ENCODE measurements around the gene COL25A1. TPM values are rescaled to one million over a fixed set of nuclear protein-coding genes. Genes with fewer than 3 reads are reported as not detected.
"Not testable (repeated sequence)": the region's sequence is repeated elsewhere in the genome, so short reads cannot be mapped to it uniquely, and the experiment has no call there.

Gene COL25A1
- total RNA-seq, 1 donor from 2014 or later: 10.4 TPM

DNA sequence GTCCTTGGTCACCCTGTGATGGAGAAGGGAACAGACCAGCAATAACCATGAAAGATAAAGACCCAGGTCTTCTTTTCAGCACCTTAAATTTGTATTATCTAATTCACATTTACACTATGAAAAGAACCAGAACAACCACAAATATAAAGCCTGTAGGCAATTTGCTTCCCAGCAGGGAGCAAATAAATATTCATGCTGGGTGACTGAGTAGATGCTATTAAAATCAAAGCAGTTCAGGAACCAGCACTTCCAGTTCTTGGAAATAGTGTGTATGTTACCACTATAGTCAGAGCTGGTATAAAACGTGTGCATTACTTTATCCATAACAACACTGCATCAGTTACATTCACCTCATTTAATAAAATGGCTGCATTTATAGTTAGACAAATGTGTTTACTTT lies 361.8 kb downstream of the COL25A1 start:
- Histone ChIP-seq H3K9ac (ENCODE audit: low read length) (no peak overlapping the region), H2AFZ (ENCODE audit: low read depth, low read length) (no peak overlapping the region), H3K27ac (ENCODE audit: low read depth, low read length) (no peak overlapping the region), H4K20me1 (ENCODE audit: insufficient read depth, low read length) (no peaks in the 10 kb centered on the region), H3K79me2 (ENCODE audit: insufficient read depth, low read length) (no peaks in the 10 kb centered on the region), H3K4me2 (ENCODE audit: low read length) (no peak overlapping the region), H3K4me1 (ENCODE audit: insufficient read depth, low read length) (no peaks in the 10 kb centered on the region), H3K9me3 (ENCODE audit: insufficient read depth, low read depth, low read length) (no peaks in the 10 kb centered on the region), H3K4me3 (ENCODE audit: insufficient read depth, low read depth, low read length) (no peak overlapping the region), H3K36me3 (ENCODE audit: insufficient read depth, low read length) (no peaks in the 10 kb centered on the region), H3K27me3 (ENCODE audit: insufficient read depth, low read length) (no peaks in the 10 kb centered on the region)
- TF ChIP-seq EZH2 (IDR thresholded peaks at IDR 0.05; ENCODE audit: insufficient read depth, low read length) (no peak), CTCF (IDR thresholded peaks at IDR 0.05; ENCODE audit: insufficient read depth, low read depth, low read length) (no peak)
- H3K27ac Mint-ChIP-seq (ENCODE audit: unreplicated experiment): no peak overlapping the region
- DNase-seq (ENCODE audit: low read depth): no peak
- peaks cover 22% of the 10 kb centered on the region for H3K4me1 Mint-ChIP-seq (ENCODE audit: low read depth, unreplicated experiment)
- H3K27me3 Mint-ChIP-seq (ENCODE audit: low read depth, unreplicated experiment): no peaks in the 10 kb centered on the region
- H3K36me3 Mint-ChIP-seq (ENCODE audit: low read depth, unreplicated experiment): no peaks in the 10 kb centered on the region
- no peaks in the 10 kb centered on the region for H3K9me3 Mint-ChIP-seq (ENCODE audit: unreplicated experiment)
- no peak overlapping the region for H3K4me3 Mint-ChIP-seq (ENCODE audit: unreplicated experiment)
- FAIRE-seq: no peak

GRCh38 chr4:108940149-108940548 lies 362.3 kb downstream of the COL25A1 start:
- Histone ChIP-seq H2AFZ (ENCODE audit: low read depth, low read length) (no peak overlapping the region), H3K9me3 (ENCODE audit: insufficient read depth, low read depth, low read length) (no peaks in the 10 kb centered on the region), H3K27me3 (ENCODE audit: insufficient read depth, low read length) (no peaks in the 10 kb centered on the region), H3K4me2 (ENCODE audit: low read length) (no peak overlapping the region), H3K27ac (ENCODE audit: low read depth, low read length) (no peak overlapping the region), H3K36me3 (ENCODE audit: insufficient read depth, low read length) (no peaks in the 10 kb centered on the region), H4K20me1 (ENCODE audit: insufficient read depth, low read length) (no peaks in the 10 kb centered on the region), H3K4me1 (ENCODE audit: insufficient read depth, low read length) (no peaks in the 10 kb centered on the region), H3K9ac (ENCODE audit: low read length) (no peak overlapping the region), H3K79me2 (ENCODE audit: insufficient read depth, low read length) (no peaks in the 10 kb centered on the region), H3K4me3 (ENCODE audit: insufficient read depth, low read depth, low read length) (no peak overlapping the region)
- H3K36me3 Mint-ChIP-seq (ENCODE audit: low read depth, unreplicated experiment): no peaks in the 10 kb centered on the region
- TF ChIP-seq CTCF (IDR thresholded peaks at IDR 0.05; ENCODE audit: insufficient read depth, low read depth, low read length): no peak
- no peak for TF ChIP-seq EZH2 (IDR thresholded peaks at IDR 0.05; ENCODE audit: insufficient read depth, low read length)
- H3K4me1 Mint-ChIP-seq (ENCODE audit: low read depth, unreplicated experiment): peaks cover 22% of the 10 kb centered on the region
- no peaks in the 10 kb centered on the region for H3K9me3 Mint-ChIP-seq (ENCODE audit: unreplicated experiment)
- no peaks in the 10 kb centered on the region for H3K27me3 Mint-ChIP-seq (ENCODE audit: low read depth, unreplicated experiment)
- FAIRE-seq: no peak
- DNase-seq (ENCODE audit: low read depth): peak; percentile 26
- H3K27ac Mint-ChIP-seq (ENCODE audit: unreplicated experiment): peak overlapping the region; percentile 71
- no peak overlapping the region for H3K4me3 Mint-ChIP-seq (ENCODE audit: unreplicated experiment)

DNA sequence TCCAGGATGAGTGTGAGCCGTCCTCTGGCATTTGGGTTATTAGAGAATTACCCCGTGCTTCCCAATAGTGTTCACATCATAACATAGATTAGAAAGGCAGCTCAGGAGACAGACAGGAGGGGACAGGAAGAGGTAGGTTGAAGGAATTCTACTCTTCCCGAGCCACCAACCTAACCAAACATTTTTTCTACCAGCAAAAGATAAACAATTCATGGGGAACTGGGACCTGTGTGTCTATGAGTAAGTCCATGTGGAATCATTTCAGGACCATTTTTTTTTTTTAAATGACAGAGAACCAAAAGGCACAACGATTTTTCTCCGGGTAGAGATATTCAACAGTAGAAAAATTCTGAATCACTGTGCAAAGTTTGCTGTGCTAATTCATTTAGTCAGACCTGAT lies 365.4 kb downstream of the COL25A1 start:
- Mint-ChIP-seq H3K4me3 (ENCODE audit: unreplicated experiment) (no peak overlapping the region), H3K36me3 (ENCODE audit: low read depth, unreplicated experiment) (no peaks in the 10 kb centered on the region)

GRCh38 chr4:108933925-108934324 lies 368.5 kb downstream of the COL25A1 start:
- not testable (repeated sequence) for H3K4me3 Mint-ChIP-seq (ENCODE audit: unreplicated experiment); FAIRE-seq

More for the DNA sequence above, 365.4 kb downstream of the COL25A1 start:
- H3K27ac ChIP-seq (ENCODE audit: low read depth, low read length): no peak overlapping the region
- no peaks in the 10 kb centered on the region for H4K20me1 ChIP-seq (ENCODE audit: insufficient read depth, low read length)
- no peaks in the 10 kb centered on the region for H3K27me3 ChIP-seq (ENCODE audit: insufficient read depth, low read length)
- no peaks in the 10 kb centered on the region for H3K4me1 ChIP-seq (ENCODE audit: insufficient read depth, low read length)
- FAIRE-seq (peak; percentile 54), DNase-seq (ENCODE audit: low read depth) (peak; percentile 61)
- no peaks in the 10 kb centered on the region for H3K27me3 Mint-ChIP-seq (ENCODE audit: low read depth, unreplicated experiment)
- no peak overlapping the region for H3K4me3 ChIP-seq (ENCODE audit: insufficient read depth, low read depth, low read length)
- no peak overlapping the region for H3K9ac ChIP-seq (ENCODE audit: low read length)
- H3K36me3 ChIP-seq (ENCODE audit: insufficient read depth, low read length): no peaks in the 10 kb centered on the region
- H3K27ac Mint-ChIP-seq (ENCODE audit: unreplicated experiment): no peak overlapping the region
- peak overlapping the region; percentile 49 for H3K4me2 ChIP-seq (ENCODE audit: low read length)
- no peak for TF ChIP-seq EZH2 (IDR thresholded peaks at IDR 0.05; ENCODE audit: insufficient read depth, low read length)
- TF ChIP-seq CTCF (IDR thresholded peaks at IDR 0.05; ENCODE audit: insufficient read depth, low read depth, low read length): no peak
- H3K79me2 ChIP-seq (ENCODE audit: insufficient read depth, low read length): no peaks in the 10 kb centered on the region
- peaks cover 21% of the 10 kb centered on the region for H3K4me1 Mint-ChIP-seq (ENCODE audit: low read depth, unreplicated experiment)
- no peaks in the 10 kb centered on the region for H3K9me3 ChIP-seq (ENCODE audit: insufficient read depth, low read depth, low read length)
- H3K9me3 Mint-ChIP-seq (ENCODE audit: unreplicated experiment): peaks cover 2% of the 10 kb centered on the region
- peak overlapping the region; percentile 5 for H2AFZ ChIP-seq (ENCODE audit: low read depth, low read length)

More at GRCh38 chr4:108933925-108934324, 368.5 kb downstream of the COL25A1 start:
- not testable (repeated sequence) for H3K27me3 ChIP-seq (ENCODE audit: insufficient read depth, low read length); H3K4me1 ChIP-seq (ENCODE audit: insufficient read depth, low read length); H3K4me2 ChIP-seq (ENCODE audit: low read length); H3K36me3 Mint-ChIP-seq (ENCODE audit: low read depth, unreplicated experiment); H3K27ac ChIP-seq (ENCODE audit: low read depth, low read length); H3K4me3 ChIP-seq (ENCODE audit: insufficient read depth, low read depth, low read length); DNase-seq (ENCODE audit: low read depth); H3K27me3 Mint-ChIP-seq (ENCODE audit: low read depth, unreplicated experiment); H3K27ac Mint-ChIP-seq (ENCODE audit: unreplicated experiment); H3K36me3 ChIP-seq (ENCODE audit: insufficient read depth, low read length); H2AFZ ChIP-seq (ENCODE audit: low read depth, low read length); H3K9me3 ChIP-seq (ENCODE audit: insufficient read depth, low read depth, low read length); H3K79me2 ChIP-seq (ENCODE audit: insufficient read depth, low read length); H3K9me3 Mint-ChIP-seq (ENCODE audit: unreplicated experiment); H3K9ac ChIP-seq (ENCODE audit: low read length); H4K20me1 ChIP-seq (ENCODE audit: insufficient read depth, low read length)
- H3K4me1 Mint-ChIP-seq (ENCODE audit: low read depth, unreplicated experiment): peaks cover 13% of the 10 kb centered on the region

Measured in astrocyte (in vitro differentiated cells and primary cell).